KG1 (cell line): ENCODE data around the gene SEMA5A.

ENCODE experiments used
- DNase-seq: peaks from one replicate; lab custom pipeline; 2025; lab: John Stamatoyannopoulos, UW

The SEMA5A gene

DNA sequence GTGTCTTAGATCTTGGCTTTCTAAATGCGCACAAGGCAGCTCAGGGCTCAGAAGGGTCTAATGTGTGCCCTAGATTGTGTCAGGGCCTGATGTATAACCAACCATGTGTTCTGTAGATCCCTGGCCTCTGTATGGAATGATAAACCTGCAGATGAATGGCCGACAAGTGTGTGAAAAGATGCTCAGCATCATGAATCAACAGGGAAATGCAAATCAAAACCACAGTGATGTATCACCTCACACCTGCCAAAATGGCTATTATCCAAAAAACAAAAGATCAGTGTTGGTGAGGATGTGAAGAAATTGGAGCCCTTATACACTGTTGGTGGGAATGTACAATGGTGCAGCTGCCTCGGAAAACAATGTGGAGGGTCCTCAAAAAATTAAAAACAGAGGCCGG is 489.8 kb downstream of the SEMA5A start:
- no peak for DNase-seq

- DNase-seq, result no peak
These were observed 490.9 kb downstream of the SEMA5A start for GRCh38 chr5:9054821-9055589.

GRCh38 chr5:9054322-9054721 is 491.6 kb downstream of the SEMA5A start:
- DNase-seq, result no peak

- no peak for DNase-seq
These were observed 493.5 kb downstream of the SEMA5A start for GRCh38 chr5:9052421-9052820.

GRCh38 chr5:9051779-9052178 is 494.1 kb downstream of the SEMA5A start:
- no peak for DNase-seq

- DNase-seq, result no peak
These were observed 497.9 kb downstream of the SEMA5A start for GRCh38 chr5:9047932-9048331.

DNA sequence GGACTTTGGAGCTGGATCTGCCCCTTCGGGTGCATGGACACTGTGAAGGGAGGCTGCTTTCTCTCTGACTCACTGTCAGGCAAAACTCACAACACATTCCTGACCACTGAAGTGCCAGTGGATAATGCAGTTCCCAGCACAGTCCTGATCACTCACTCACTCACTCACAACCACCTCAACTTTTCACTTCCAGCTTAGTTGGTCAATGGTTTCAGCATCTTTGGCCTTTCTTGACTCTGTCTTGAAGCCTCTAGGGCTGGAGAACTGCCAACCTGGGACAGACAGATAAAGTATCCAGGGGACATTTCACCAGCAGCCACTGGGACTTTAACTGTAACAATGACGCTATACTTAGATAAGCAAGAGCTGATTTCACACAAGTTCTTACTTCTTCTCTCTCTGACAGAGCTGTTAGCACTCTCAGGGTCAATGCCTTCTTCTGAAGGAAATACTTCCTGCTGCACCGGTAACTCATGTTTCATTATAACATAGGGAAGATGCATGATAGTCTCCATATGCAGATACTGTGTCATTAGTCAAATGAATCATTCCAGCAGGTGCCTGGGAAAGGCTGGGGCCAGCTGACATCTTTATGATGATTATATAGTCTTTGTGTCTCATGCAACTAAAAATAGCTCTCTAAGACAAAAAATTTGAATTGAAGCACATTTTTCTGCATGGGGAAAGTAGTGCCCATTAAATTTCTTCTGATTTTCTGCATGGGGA is 499.0 kb downstream of the SEMA5A start:
- no peak for DNase-seq

DNA sequence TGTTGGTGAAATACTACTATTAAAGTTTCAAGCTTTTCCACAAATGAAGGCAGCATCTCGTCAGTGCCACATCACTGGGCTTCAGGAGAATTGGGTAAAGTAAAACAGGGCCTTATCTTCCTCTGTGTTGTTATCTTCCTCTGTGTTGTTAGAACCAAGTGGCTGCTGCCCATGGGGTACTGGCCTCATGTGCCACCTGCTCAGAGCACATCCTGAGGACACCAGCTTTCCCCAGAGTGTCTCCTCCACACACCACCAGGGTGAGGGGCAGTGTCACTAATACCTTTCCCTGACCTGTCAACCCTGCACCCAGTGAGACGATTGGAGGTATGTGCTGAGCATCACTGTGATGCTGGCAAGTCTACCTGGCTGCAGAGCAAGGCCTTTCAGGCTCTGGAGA is 499.9 kb downstream of the SEMA5A start:
- DNase-seq, result no peak

DNA sequence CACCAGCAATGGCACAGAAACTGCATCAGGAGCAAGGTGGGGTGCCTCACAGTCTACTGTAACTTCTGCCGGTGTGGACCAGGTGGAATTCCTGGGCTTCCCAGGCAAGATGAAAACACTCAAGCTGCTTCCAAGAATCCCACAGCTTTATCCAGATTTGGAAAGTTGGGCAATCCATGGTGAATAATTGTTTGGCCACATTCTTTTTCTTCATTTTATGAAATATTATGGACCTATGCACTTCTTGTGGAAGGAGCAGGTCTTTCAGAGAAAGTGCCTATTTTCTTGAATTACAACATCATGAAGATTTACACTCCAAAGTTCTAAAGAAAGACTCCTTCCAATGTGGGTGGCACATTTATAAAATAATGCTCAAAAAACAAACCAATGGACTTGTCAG is 503.6 kb downstream of the SEMA5A start:
- no peak for DNase-seq

DNA sequence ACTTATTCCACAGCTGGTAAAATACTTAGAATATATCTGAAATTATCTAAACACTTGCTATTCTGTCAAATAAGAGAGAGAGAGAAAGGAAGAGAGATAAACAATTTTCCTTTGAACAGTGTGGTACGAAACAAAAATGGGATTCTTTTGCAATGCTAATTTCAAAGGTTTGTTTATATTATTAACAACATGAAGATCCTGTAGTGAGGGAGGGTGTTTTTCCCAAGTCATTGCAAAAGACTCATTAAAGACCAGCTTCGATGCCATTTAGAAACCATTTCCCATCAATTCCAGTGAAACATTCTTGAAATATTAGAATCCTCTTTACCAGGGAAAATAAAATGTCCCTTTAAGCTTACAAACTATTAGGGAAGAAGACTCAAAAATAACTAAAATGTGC is 505.4 kb downstream of the SEMA5A start:
- no peak for DNase-seq

GRCh38 chr5:9037048-9037447 is 508.8 kb downstream of the SEMA5A start:
- no peak for DNase-seq

- DNase-seq, result no peak
These were observed 510.5 kb downstream of the SEMA5A start for GRCh38 chr5:9035346-9035745.

GRCh38 chr5:9034649-9035048 is 511.2 kb downstream of the SEMA5A start:
- DNase-seq, result no peak

- no peak for DNase-seq
These were observed 512.4 kb downstream of the SEMA5A start for GRCh38 chr5:9033524-9033923.

DNA sequence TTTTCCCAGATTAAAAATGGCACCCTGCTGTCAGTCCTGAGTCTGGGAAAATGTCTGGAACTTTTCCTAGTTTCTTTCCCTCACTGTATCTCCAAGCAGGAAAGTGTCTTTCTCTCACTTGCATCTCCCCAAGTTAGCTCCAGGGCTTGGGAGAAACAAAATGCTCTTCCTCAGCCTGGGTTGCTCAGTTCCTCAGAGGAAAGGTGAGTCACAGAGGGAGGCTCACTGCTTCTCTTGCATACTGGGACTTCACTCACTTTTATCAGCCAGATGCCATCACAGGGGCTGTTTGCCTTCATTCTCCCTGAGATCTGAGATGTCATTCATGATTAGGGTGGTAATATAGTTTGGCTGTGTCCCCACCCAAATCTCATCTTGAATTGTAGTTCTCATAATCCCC is 519.9 kb downstream of the SEMA5A start:
- no peak for DNase-seq

- DNase-seq, result no peak
These were observed 524.9 kb downstream of the SEMA5A start for GRCh38 chr5:9020996-9021395.

- no peak for DNase-seq
These were observed 530.0 kb downstream of the SEMA5A start for GRCh38 chr5:9015937-9016270.

GRCh38 chr5:9015260-9015936 is 530.5 kb downstream of the SEMA5A start:
- no peak for DNase-seq

GRCh38 chr5:9013147-9013546 is 532.7 kb downstream of the SEMA5A start:
- no peak for DNase-seq

GRCh38 chr5:9009931-9010651 is 535.8 kb downstream of the SEMA5A start:
- DNase-seq, result no peak

DNA sequence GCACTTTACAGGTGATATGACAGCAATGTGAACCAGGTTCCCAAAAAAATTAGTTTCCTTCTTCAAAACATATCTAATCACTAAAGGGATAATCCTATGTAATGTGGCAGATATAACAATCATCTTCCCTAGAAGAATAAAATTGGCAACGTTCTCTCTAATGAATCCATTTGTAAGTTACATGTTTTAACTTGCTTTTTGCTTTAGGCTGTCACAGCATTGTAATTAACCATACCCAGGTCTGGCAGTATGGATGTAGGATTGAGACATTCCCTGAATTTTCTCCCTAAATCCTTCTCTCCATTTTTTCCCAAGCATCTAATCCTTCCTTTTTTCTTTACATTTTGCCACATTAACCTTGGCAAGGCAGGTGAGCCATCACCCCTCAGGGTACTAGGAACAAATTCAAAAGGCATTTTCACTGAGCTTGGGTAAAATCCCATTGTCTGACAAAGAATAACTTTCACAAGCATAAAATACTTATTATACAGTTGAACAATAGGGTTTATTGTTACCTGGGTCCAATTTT is 548.3 kb downstream of the SEMA5A start:
- DNase-seq, result no peak

GRCh38 chr5:8993031-8993430 is 552.8 kb downstream of the SEMA5A start:
- no peak for DNase-seq
